Measurements from ENCODE around the gene ACAP2.
A peak's percentile ranks its signal among the peaks of the same experiment; 100 is the strongest.
"Not testable (repeated sequence)": the region's sequence is repeated elsewhere in the genome, so short reads cannot be mapped to it uniquely, and the experiment has no call there.

ACAP2 gene

DNA sequence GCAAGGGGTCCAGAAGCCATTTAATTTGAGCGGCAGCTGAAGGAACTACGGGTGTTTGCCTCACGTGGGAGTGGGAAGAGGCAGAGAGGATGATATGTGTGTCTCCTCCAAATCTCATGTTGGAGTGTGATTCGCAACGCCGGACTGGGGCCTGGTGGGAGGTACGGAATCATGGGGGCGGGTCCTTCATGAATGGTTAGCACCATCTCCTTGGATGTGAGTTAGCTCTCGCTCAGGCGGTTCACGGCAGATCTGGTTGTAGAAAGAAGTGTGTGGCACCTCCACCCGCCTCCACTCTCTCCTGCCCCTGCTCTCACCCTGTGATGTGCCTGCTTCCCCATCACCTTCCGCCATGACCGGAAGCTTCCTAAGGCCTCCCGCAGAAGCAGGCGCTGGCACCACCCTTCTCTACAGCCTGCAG, 197.3 kb downstream of the ACAP2 start:
- no peak for DNase-seq

DNA sequence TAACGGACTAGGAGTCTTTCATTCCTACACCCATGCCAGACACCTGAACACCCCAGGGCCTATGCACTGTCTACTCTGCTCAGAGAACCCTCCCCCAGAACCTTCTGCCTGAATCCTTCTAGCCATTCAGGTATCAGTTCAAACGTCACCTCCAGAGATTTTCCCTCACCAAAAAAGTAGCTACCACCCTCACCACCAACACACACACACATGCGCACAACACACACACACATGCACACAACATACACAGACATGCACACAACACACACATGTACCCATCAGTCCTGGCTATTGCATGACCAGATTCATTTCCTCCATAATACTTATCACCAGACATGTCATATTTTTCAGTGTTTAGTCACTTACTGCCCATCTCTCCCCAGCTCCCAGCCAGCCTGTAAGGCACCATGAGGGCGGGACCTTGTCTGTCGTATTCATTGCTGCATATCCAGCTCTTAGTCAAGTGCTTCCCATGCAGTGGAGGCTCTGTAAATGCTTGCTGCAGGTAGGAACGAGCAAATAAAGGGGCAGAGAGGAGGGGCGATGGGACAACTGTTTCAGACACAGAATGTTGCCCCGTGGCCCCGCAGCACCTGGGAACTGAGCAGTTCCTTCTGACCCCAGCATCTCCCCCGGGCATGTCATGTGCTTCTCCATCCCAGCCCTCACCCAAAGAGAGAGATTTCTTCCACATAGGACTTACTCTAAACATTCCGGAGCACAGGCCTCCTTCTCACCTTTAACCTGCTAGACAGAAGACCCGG, 201.0 kb downstream of the ACAP2 start:
- DNase-seq, result no peak

DNA sequence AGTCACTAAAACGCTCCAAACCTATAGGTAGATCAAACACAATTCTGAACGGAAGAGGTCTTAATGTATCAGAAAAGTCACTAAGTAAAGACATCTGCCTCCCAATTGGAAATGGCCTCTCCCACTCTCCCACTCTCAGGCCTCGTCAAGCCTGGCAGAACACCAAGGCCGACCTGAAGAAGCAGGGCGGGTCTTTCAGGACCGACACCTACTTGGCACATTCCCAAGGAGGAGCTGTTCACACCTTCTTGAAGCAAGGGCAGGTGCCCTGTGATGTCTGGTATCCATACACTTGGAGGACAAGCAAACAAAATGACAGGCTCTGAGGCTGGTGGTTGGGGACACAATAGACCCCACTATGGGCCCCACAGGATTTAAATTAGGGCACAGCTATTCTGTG, 201.9 kb downstream of the ACAP2 start:
- no peak for DNase-seq

- DNase-seq, result no peak
Observed at GRCh38 chr3:195240171-195240701, 202.6 kb downstream of the ACAP2 start.

DNA sequence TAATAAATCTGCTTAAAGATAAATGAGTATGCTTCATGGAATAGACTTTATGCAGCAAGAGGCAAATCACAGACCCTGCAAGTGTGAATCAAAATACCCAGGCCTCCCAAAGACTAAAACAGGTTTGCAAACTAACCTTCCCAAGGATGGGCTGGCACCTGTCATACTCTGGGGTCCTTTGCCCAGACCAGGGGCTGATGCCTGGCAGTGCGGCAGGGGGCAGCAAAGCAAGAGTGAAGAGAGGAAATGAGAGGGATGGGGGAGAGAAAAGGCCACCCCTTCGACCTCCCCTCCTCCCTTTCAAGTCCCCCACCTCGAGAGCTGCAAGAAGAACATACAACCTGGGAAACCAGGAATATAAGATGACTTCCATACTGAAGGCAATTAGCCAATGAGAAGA, 203.7 kb downstream of the ACAP2 start:
- no peak for DNase-seq

DNA sequence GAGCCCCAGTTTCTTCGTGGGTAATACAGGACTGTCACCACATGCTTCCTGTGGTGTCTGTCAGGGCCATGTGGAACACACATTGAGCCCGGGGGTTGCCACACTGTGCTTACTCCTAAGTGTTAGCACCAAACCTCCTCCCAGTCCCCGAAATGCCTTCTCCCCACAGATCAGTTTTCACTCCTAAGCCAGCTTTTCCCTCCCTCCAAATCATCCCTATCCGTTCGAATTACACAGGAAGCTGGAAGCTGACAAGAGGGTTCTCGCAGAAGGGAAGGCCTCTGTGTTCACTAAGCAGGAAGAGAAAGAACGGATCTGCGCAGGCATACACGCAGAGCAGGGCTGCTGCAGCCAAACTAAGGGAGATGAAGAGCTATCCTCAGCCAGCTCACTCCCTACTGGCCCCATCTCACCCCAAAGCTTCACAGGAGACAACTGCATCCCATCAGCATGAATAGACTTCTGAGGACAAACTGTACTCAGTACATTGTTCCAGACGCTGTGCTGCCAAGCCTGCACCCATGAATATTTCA, 204.2 kb downstream of the ACAP2 start:
- no peak for DNase-seq

GRCh38 chr3:195238081-195238571, 204.7 kb downstream of the ACAP2 start:
- DNase-seq, result no peak

GRCh38 chr3:195236801-195237570, 205.8 kb downstream of the ACAP2 start:
- DNase-seq, result no peak

- no peak for DNase-seq
Observed at GRCh38 chr3:195236076-195236798, 206.6 kb downstream of the ACAP2 start.

GRCh38 chr3:195230244-195230643, 212.6 kb downstream of the ACAP2 start:
- DNase-seq, result no peak

GRCh38 chr3:195228886-195229285, 213.9 kb downstream of the ACAP2 start:
- DNase-seq, result not testable (repeated sequence)

DNA sequence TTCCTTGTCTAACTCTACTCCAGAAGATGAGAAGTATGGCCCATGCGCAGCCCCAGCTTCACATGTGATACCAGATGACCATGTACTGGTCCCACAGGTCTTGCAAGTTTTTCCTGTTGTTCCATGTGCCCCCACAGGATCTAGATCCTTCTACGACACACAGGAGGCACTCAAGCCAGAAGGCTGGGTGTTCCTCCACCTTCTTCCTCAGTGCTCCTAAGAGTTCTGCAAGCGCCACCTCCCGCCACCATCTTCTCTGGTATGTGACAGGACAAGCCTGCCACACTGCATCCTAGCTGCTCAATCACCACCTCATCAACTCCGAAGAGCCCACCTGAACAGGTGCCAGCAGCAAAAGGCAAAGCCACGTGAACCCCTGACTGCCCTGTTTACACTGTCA, 214.9 kb downstream of the ACAP2 start:
- no peak for DNase-seq

DNA sequence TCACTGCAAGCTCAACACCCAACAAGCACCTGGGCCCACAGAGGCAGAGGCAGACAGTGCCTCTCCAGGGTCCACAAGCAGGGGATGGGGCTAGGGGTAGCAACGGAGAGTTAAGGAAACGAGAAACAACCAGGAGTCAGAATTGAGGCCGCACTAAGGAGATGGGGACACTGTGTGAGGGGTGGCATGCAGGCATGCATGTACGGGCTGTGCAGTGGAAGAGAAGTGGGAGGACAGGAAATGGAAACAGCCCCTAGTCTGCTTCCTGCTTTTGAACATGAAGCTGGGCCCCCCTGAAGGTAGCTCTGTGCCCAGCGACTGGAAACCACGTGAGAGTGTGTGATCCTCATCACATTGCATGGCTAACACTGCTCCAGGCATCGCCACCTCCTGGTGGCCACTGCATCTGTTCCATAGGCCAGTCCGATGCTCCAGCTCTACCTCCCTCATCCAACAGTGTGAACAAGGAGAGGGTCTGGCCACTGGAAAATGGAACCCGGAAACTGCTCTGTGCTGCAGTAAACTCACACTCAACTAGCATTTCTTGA, 215.8 kb downstream of the ACAP2 start:
- peak; percentile 7 to 21 for DNase-seq

GRCh38 chr3:195226445-195226844, 216.4 kb downstream of the ACAP2 start:
- DNase-seq, result no peak

- DNase-seq, result no peak
Observed at GRCh38 chr3:195224980-195225580, 217.7 kb downstream of the ACAP2 start.

All from NCI-H526 (cell line).